Measurements from ENCODE around the gene FMNL2. TPM values are rescaled to one million over a fixed set of nuclear protein-coding genes. Genes with fewer than 3 reads are reported as not detected.

The FMNL2 gene
- total RNA-seq, 1 experiment from 2014 or later: 43.1 TPM

DNA sequence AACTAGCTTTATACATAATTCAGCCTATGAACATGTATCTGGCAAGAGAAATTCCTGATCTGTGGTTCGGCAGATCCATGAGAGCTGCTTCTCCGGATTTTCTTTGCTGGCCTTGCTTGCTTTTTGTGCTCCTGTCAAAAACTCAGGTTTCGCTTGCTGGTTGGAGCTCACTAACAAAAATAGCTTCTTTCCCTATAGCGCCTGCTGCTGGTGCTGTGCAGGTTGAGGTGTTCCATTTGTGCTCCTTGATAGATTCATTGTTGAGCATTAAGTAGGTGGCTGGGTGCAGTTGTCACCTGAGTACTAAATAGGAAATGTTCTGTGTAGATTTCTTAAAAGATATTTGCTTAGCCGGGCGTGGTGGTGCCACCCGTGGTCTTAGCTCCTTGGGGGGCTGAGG, 234.2 kb downstream of the FMNL2 start:
- DNase-seq (ENCODE audit: low spot score): no peak
- intact Hi-C loops (cut with micrococcal nuclease; ENCODE audit: unreplicated experiment): no loop called here
- ChIA-PET CTCF (no interaction called here), POLR2A (ENCODE audit: low non-redundant PET) (no interaction called here)
- H3K27me3 ChIP-seq (replicated peaks; ENCODE audit: insufficient read depth, low read depth, low read length, poor library complexity): no peaks in the 10 kb centered on the region
- BruUV-seq (replicated peaks): no TSS peak
- no peak overlapping the region for H3K4me3 ChIP-seq (ENCODE audit: low read depth, low read length, poor library complexity, severe bottlenecking)
- H3K27ac ChIP-seq (ENCODE audit: low read depth, low read length, poor library complexity, severe bottlenecking): no peak overlapping the region
- no peaks in the 10 kb centered on the region for H3K9me3 ChIP-seq (ENCODE audit: low read depth, low read length, poor library complexity, severe bottlenecking)
- H3K4me1 ChIP-seq (ENCODE audit: insufficient read depth, low read length, poor library complexity, severe bottlenecking): peaks cover 27% of the 10 kb centered on the region
- no peaks in the 10 kb centered on the region for H3K36me3 ChIP-seq (ENCODE audit: insufficient read depth, low read length, poor library complexity, severe bottlenecking)
- TF ChIP-seq, protein P1, sequence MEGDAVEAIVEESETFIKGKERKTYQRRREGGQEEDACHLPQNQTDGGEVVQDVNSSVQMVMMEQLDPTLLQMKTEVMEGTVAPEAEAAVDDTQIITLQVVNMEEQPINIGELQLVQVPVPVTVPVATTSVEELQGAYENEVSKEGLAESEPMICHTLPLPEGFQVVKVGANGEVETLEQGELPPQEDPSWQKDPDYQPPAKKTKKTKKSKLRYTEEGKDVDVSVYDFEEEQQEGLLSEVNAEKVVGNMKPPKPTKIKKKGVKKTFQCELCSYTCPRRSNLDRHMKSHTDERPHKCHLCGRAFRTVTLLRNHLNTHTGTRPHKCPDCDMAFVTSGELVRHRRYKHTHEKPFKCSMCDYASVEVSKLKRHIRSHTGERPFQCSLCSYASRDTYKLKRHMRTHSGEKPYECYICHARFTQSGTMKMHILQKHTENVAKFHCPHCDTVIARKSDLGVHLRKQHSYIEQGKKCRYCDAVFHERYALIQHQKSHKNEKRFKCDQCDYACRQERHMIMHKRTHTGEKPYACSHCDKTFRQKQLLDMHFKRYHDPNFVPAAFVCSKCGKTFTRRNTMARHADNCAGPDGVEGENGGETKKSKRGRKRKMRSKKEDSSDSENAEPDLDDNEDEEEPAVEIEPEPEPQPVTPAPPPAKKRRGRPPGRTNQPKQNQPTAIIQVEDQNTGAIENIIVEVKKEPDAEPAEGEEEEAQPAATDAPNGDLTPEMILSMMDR (conservative IDR thresholded peaks at IDR 0.05; ENCODE audit: low read depth, low read length): no peak
- TF ChIP-seq EZH2 (IDR thresholded peaks at IDR 0.05; ENCODE audit: borderline replicate concordance, low read depth, low read length, poor library complexity, severe bottlenecking): no peak

- POLR2A ChIA-PET (ENCODE audit: low non-redundant PET): no interaction called here
- Histone ChIP-seq H3K27me3 (replicated peaks; ENCODE audit: insufficient read depth, low read depth, low read length, poor library complexity) (no peaks in the 10 kb centered on the region), H3K27ac (ENCODE audit: low read depth, low read length, poor library complexity, severe bottlenecking) (no peak overlapping the region), H3K36me3 (ENCODE audit: insufficient read depth, low read length, poor library complexity, severe bottlenecking) (no peaks in the 10 kb centered on the region), H3K4me1 (ENCODE audit: insufficient read depth, low read length, poor library complexity, severe bottlenecking) (peaks cover 22% of the 10 kb centered on the region), H3K9me3 (ENCODE audit: low read depth, low read length, poor library complexity, severe bottlenecking) (no peaks in the 10 kb centered on the region), H3K4me3 (ENCODE audit: low read depth, low read length, poor library complexity, severe bottlenecking) (no peak overlapping the region)
- CTCF ChIA-PET: no interaction called here
- no peak for DNase-seq (ENCODE audit: low spot score)
- no peak for TF ChIP-seq EZH2 (IDR thresholded peaks at IDR 0.05; ENCODE audit: borderline replicate concordance, low read depth, low read length, poor library complexity, severe bottlenecking)
- TF ChIP-seq, protein P1 (conservative IDR thresholded peaks at IDR 0.05; ENCODE audit: low read depth, low read length): no peak
- no TSS peak for BruUV-seq (replicated peaks)
- intact Hi-C loops (cut with micrococcal nuclease; ENCODE audit: unreplicated experiment): no loop called here
These were observed 236.2 kb downstream of the FMNL2 start for GRCh38 chr2:152571048-152571766.

DNA sequence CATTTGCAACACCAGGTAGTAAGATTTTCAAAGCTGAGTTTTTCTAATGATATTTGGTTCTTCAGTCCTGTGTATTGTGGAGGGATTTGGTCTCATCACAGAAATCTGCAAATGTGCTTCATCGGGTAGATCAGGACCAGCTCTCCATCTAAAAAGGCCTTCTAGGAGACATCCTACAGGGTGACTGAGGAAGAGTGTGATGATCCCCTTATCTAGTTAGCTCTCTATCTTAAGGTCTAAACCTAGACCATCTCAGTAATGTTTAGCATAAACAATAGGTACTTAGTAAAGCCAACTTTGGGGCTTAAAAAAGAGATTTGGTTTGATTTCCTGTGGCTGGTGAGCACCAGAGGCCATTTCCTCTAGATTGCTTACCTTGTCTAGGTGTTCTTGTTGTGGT, 237.1 kb downstream of the FMNL2 start:
- POLR2A ChIA-PET (ENCODE audit: low non-redundant PET): no interaction called here
- no TSS peak for BruUV-seq (replicated peaks)

More for the DNA sequence above, 237.1 kb downstream of the FMNL2 start:
- no peak overlapping the region for H3K27ac ChIP-seq (ENCODE audit: low read depth, low read length, poor library complexity, severe bottlenecking)
- H3K4me3 ChIP-seq (ENCODE audit: low read depth, low read length, poor library complexity, severe bottlenecking): no peak overlapping the region
- CTCF ChIA-PET: no interaction called here
- peaks cover 16% of the 10 kb centered on the region for H3K4me1 ChIP-seq (ENCODE audit: insufficient read depth, low read length, poor library complexity, severe bottlenecking)
- no peaks in the 10 kb centered on the region for H3K36me3 ChIP-seq (ENCODE audit: insufficient read depth, low read length, poor library complexity, severe bottlenecking)
- no peak for DNase-seq (ENCODE audit: low spot score)
- no peaks in the 10 kb centered on the region for H3K27me3 ChIP-seq (replicated peaks; ENCODE audit: insufficient read depth, low read depth, low read length, poor library complexity)
- intact Hi-C loops (cut with micrococcal nuclease; ENCODE audit: unreplicated experiment): no loop called here
- no peak for TF ChIP-seq EZH2 (IDR thresholded peaks at IDR 0.05; ENCODE audit: borderline replicate concordance, low read depth, low read length, poor library complexity, severe bottlenecking)
- TF ChIP-seq, protein P1 (conservative IDR thresholded peaks at IDR 0.05; ENCODE audit: low read depth, low read length): no peak
- no peaks in the 10 kb centered on the region for H3K9me3 ChIP-seq (ENCODE audit: low read depth, low read length, poor library complexity, severe bottlenecking)

Data from A673 (cell line).